ENCODE results near the gene RFFL.

Gene RFFL

GRCh38 chr17:35104844-35105450, 41.4 kb upstream of the RFFL start (continued):
- TF ChIP-seq ZNF398 (tag by site-specific recombination; IDR thresholded peaks at IDR 0.05) (no peak), ZNF140 (tag by site-specific recombination; IDR thresholded peaks at IDR 0.05) (no peak)

- H3K9me3 ChIP-seq (ENCODE audit: control insufficient read depth, insufficient read depth, low read depth, low read length) = no peaks in the 10 kb centered on the region
- TF ChIP-seq ZNF677 (tag by site-specific recombination; IDR thresholded peaks at IDR 0.05) (no peak), ZNF791 (tag by site-specific recombination; IDR thresholded peaks at IDR 0.05) (no peak), ZNF398 (tag by site-specific recombination; IDR thresholded peaks at IDR 0.05) (no peak), ZNF692 (tag by site-specific recombination; IDR thresholded peaks at IDR 0.05) (no peak), ZBTB49 (tag by site-specific recombination; IDR thresholded peaks at IDR 0.05; ENCODE audit: low read depth) (no peak), ZNF449 (tag by site-specific recombination; IDR thresholded peaks at IDR 0.05) (no peak), ZNF837 (tag by site-specific recombination; IDR thresholded peaks at IDR 0.05) (no peak), ZNF174 (tag by site-specific recombination; IDR thresholded peaks at IDR 0.05) (no peak), ZNF23 (tag by site-specific recombination; IDR thresholded peaks at IDR 0.05; ENCODE audit: borderline replicate concordance) (no peak)
- no peaks in the 10 kb centered on the region for H3K4me1 ChIP-seq (ENCODE audit: control insufficient read depth, insufficient read depth, low read length)
- no peak overlapping the region for H3K4me3 ChIP-seq (ENCODE audit: low read depth, low read length)
- no peak overlapping the region for H3K27ac ChIP-seq (ENCODE audit: extremely low read depth, low read depth, low read length)
- H3K36me3 ChIP-seq (ENCODE audit: control insufficient read depth in 2 of 2, insufficient read depth in 1 of 2, low read length in 2 of 2) = peaks cover 31 to 81% of the 10 kb centered on the region in 2 experiments
- ChIA-PET CTCF (interaction anchor here (1.0 to 2.9 kb wide), 3 partner anchors 13 to 100 kb away, joined by 3 to 14 read pairs (median 5); no protein-coding TSS in a partner anchor), POLR2A (no interaction called here)
Measured at GRCh38 chr17:35103271-35103670, 39.8 kb upstream of the RFFL start.

GRCh38 chr17:35101725-35102124, 38.2 kb upstream of the RFFL start:
- Histone ChIP-seq H3K27ac (ENCODE audit: extremely low read depth, low read depth, low read length) (no peak overlapping the region), H3K36me3 (ENCODE audit: control insufficient read depth in 2 of 2, insufficient read depth in 1 of 2, low read length in 2 of 2) (peaks cover 29 to 78% of the 10 kb centered on the region in 2 experiments), H3K9me3 (ENCODE audit: control insufficient read depth, insufficient read depth, low read depth, low read length) (no peaks in the 10 kb centered on the region), H3K4me3 (ENCODE audit: low read depth, low read length) (no peak overlapping the region), H3K4me1 (ENCODE audit: control insufficient read depth, insufficient read depth, low read length) (no peaks in the 10 kb centered on the region)
- ChIA-PET CTCF (interaction anchor here (0.7 to 2.9 kb wide), 3 partner anchors 12 to 148 kb away, joined by 3 to 14 read pairs (median 4); no protein-coding TSS in a partner anchor), POLR2A (no interaction called here)
- TF ChIP-seq MZF1 (tag by site-specific recombination; IDR thresholded peaks at IDR 0.05; ENCODE audit: borderline replicate concordance) (no peak), ZNF132 (tag by site-specific recombination; IDR thresholded peaks at IDR 0.05; ENCODE audit: borderline replicate concordance) (no peak)
